ENCODE data around the gene RBM42.

DNA sequence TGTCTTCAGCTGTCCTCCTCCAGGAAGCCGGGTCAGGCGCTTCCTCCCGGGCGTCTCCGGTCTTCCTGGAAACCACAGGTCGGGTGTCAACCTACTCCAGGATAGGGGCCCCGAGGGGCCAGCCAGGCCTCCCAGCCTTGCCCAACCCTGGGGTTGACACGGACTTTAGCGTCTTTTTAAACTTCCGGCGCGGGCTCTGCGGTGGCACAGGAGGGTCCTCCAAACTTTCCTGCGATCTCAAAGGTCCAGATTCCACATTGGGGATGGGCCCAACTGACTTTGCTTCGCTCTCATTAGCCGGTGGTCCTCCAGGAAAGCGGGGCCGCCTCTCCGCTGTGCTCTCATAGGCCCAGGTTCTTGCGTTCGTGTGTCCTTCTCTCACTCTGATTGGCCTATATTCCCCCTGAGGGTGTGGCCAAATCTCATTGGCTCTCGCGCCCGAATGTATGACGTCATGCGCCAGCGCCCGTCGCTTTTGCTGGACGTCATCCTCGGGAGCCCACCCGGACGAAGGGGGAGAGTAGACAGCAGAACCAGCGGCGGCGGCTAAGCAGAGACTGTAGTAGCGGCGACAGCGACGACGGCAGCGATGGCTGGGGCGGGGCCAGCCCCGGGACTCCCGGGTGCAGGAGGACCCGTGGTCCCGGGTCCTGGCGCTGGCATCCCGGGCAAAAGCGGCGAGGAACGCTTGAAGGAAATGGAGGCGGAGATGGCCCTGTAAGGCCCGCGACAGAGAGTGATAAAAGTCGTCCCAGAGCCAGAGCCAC, at the start of gene RBM42:
- TF ChIP-seq CTCF (IDR thresholded peaks at IDR 0.05) (peak in 1 of 7 experiments; percentile 37), POLR2A (IDR thresholded peaks at IDR 0.05) (peak; percentile 61 to 90 (median 87))

Data from body of pancreas (tissue), 4 donors.